Activated T-cell treated with anti-CD3 and anti-CD28 coated beads, Interleukin-2, amount 50 U/mL, for 24 hours (primary cell): ENCODE measurements around the gene FAM3A.
"Not testable (repeated sequence)": the region's sequence is repeated elsewhere in the genome, so short reads cannot be mapped to it uniquely, and the experiment has no call there.

ENCODE experiments used
- DNase-seq: peaks from one replicate; pipeline ENCODE4 v3.0.0-alpha.2; 2020
- H3K27ac Mint-ChIP-seq: 2 replicates; pipeline ENCODE4 v1.8.0; 2020; ENCODE audit warnings: mild to moderate bottlenecking, mixed read lengths
- H3K27me3 Mint-ChIP-seq: 2 replicates; pipeline ENCODE4 v1.8.0; 2020; ENCODE audit warnings: mixed read lengths
- H3K36me3 Mint-ChIP-seq: 2 replicates; pipeline ENCODE4 v1.8.0; 2020; ENCODE audit warnings: low read depth, mixed read lengths
- H3K4me1 Mint-ChIP-seq: 2 replicates; pipeline ENCODE4 v1.8.0; 2020; ENCODE audit warnings: low read depth, mixed read lengths
- H3K4me3 Mint-ChIP-seq: 2 replicates; pipeline ENCODE4 v1.8.0; 2020; ENCODE audit warnings: mild to moderate bottlenecking, moderate library complexity, mixed read lengths
- H3K9me3 Mint-ChIP-seq: 2 replicates; pipeline ENCODE4 v1.8.0; 2020; ENCODE audit warnings: mixed read lengths

Gene FAM3A

DNA sequence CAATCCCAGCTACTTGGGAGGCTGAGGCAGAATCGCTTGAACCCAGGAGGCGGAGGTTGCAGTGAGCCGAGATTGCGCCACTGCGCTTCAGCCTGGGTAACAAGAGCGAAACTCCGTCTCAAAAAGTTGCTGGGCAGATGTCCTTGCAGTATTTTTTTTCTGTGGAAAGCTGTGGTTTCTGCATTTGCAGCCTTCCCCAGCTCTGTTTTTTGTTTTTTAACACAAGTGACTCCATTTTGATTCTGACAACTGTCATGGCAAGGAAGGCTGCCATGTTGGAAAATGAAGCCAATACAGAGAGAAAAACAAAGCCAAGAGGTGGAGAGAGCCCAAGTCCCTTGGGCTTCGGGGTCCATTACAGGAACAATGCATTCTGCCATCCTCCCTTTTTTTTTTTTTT, 13.9 kb downstream of the FAM3A start:
- Mint-ChIP-seq H3K4me3 (no peak overlapping the region), H3K9me3 (no peaks in the 10 kb centered on the region), H3K4me1 (no peaks in the 10 kb centered on the region), H3K27me3 (peaks cover 6% of the 10 kb centered on the region), H3K27ac (no peak overlapping the region), H3K36me3 (peaks cover 16% of the 10 kb centered on the region)
- DNase-seq: no peak

DNA sequence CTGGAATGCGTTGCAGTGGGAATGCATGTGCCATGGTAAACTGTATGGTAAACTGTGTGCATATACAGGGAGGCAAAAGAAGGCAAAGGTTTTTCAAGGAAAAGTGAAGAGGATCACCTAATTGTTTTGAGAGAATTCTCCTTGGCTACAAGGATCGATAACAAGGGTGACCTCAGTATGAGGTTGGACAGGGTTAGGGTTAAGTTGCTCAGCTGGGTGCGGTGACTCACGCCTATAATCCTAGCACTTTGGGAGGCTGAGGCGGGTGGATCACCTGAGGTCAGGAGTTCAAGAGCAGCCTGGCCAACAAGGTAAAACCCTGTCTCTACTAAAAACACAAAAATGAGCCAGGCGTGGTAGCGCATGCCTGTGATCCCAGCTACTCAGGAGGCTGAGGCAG, 14.6 kb downstream of the FAM3A start:
- H3K9me3 Mint-ChIP-seq, H3K4me3 Mint-ChIP-seq, H3K27me3 Mint-ChIP-seq, H3K4me1 Mint-ChIP-seq, H3K27ac Mint-ChIP-seq, DNase-seq: not testable (repeated sequence)
- H3K36me3 Mint-ChIP-seq: peaks cover 15% of the 10 kb centered on the region

DNA sequence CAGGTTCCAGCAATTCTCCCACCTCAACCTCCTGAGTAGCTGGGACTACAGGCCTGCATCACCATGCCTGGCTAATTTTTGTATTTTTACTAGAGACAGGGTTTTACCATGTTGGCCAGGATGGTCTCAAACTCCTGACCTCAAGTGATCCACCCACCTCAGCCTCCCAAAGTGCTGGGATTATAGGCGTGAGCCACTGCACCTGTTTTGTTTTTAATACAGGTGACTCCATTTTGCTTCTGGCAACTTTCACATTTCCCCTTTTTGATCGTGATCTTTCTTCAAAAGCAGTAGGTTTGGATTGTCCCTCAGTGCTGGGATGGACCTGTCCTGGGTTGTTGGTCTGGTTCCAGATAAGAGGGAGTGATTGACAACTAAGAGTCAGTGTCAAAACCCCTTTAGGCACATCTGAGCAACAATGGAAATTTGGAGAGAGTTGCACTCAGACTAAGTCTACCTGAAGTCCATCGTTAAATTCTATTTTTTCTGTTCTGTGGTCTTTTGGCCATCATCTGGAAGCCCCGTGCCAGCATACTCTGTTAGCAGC, 19.4 kb downstream of the FAM3A start:
- H3K36me3 Mint-ChIP-seq, H3K9me3 Mint-ChIP-seq, H3K27ac Mint-ChIP-seq, H3K27me3 Mint-ChIP-seq, H3K4me1 Mint-ChIP-seq, DNase-seq, H3K4me3 Mint-ChIP-seq: not testable (repeated sequence)

DNA sequence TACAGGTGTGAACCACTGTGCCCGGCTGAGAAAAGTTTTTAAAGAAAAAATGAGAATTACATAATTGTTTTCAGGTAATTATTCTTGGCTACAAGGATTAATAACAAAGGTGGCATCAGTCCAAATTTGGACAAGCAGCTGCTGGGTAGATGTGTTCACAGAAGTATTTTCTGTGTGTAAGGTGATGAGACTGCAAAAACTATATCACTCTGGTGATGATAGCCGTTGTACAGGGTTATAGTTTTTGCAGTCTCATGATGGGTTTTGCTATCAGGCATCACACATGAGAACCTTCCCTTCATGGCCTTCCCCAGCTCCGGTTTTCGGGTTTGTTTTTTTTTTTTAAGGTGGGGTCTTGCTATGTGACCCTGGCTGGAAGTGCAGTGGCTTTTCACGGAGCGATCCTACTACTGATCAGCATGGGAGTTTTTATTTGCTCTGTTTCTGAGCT, 20.5 kb downstream of the FAM3A start:
- no peaks in the 10 kb centered on the region for H3K9me3 Mint-ChIP-seq

DNA sequence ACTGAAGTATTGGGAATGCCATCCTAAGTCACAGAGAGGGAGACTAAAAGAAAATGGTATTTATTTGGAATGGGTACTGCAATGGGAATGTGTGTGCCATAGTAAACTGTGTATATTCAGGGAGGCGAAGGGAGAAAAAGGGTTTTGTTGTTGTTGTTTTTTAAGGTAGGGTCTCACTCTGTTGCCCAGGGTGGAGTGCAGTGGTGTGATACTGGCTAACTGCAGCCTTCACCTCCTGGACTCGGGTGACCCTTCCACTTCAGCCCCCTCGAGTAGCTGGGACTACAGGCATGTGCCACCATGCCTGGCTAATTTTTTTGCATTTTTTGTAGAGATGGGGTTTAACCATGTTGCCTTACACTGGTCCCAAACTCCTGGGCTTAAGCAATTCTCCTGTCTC, 21.3 kb downstream of the FAM3A start:
- Mint-ChIP-seq H3K4me1 (peaks cover 4% of the 10 kb centered on the region), H3K36me3 (peaks cover 4% of the 10 kb centered on the region), H3K27me3 (peaks cover 9% of the 10 kb centered on the region), H3K27ac (no peak overlapping the region), H3K9me3 (no peaks in the 10 kb centered on the region), H3K4me3 (no peak overlapping the region)
- DNase-seq: no peak

More for the DNA sequence above, 20.5 kb downstream of the FAM3A start:
- no peaks in the 10 kb centered on the region for H3K36me3 Mint-ChIP-seq
- peaks cover 9% of the 10 kb centered on the region for H3K27me3 Mint-ChIP-seq
- DNase-seq: no peak
- H3K4me3 Mint-ChIP-seq: no peak overlapping the region
- peaks cover 3% of the 10 kb centered on the region for H3K4me1 Mint-ChIP-seq
- H3K27ac Mint-ChIP-seq: no peak overlapping the region

DNA sequence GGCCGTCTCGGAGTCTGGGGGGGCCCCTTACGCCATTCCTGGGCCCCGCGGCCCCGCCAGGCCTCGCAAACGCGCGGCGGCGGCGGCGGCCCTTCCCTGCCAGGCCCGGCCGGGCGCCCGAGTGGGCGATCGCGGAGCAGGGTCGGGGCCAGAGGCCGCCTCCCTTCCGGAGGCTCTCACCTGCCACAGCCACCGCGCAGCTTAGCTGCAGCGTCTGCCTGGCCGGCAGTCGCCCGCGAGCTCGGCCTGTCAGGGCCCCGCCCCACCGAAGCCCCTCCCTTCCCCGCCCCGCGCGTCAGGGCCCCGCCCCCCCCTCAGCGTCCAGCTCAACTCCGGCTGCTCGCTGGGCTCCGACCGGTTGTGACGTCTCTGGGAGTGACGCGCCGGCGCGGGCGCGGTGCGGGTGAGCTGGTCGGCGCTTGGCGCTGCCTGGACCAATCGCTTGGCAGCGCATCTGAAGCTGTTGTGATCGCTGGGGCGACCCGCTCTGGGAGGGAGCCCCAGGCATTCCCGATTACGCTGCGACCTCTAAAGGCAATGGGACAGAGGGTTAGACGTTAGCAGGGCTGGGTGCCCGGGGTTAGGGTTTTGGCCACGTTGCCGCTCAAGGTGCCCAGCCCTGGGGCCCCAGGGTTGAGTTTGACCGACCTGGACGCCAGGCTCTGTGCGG, 25.5 kb downstream of the FAM3A start, which contains the start of gene SLC10A3:
TSS of gene SLC10A3 (minus strand) at position 216 of the 670 bp plus-strand sequence. CDS start 1,689 bp downstream, outside the sequence.
- H3K4me1 Mint-ChIP-seq: peaks cover 25% of the 10 kb centered on the region
- peaks cover 30% of the 10 kb centered on the region for H3K36me3 Mint-ChIP-seq
- H3K27ac Mint-ChIP-seq: peak within 1 kb of the TSS; percentile 92
- H3K4me3 Mint-ChIP-seq: peak within 1 kb of the TSS; percentile 87
- DNase-seq: peak; percentile 89
- H3K27me3 Mint-ChIP-seq: peaks cover 4% of the 10 kb centered on the region
- H3K9me3 Mint-ChIP-seq: no peaks in the 10 kb centered on the region

DNA sequence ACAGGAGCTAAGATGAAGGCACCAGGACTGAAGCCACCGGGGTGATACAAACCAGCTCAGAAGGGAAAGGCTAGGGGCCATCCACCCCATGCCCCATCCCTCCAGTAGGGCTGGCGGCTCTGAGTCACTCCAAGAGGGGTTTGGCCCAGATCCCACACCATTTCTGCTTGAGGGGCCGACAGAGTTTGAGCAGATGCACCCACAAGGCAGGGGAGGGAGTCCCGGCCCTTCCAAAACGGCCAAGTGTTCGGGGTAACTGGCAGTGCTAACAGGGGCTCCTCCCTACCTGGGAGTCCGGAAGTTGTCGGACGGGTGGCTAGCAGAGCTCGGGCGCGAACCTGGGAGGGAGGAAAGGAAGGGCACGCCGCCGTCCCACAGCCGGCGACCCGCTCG, 26.0 kb downstream of the FAM3A start:
- no peaks in the 10 kb centered on the region for H3K9me3 Mint-ChIP-seq
- H3K4me1 Mint-ChIP-seq: peaks cover 27% of the 10 kb centered on the region
- DNase-seq: no peak
- peaks cover 35% of the 10 kb centered on the region for H3K36me3 Mint-ChIP-seq
- H3K27ac Mint-ChIP-seq: peak overlapping the region; percentile 91
- peak overlapping the region; percentile 86 for H3K4me3 Mint-ChIP-seq
- H3K27me3 Mint-ChIP-seq: peaks cover 4% of the 10 kb centered on the region

DNA sequence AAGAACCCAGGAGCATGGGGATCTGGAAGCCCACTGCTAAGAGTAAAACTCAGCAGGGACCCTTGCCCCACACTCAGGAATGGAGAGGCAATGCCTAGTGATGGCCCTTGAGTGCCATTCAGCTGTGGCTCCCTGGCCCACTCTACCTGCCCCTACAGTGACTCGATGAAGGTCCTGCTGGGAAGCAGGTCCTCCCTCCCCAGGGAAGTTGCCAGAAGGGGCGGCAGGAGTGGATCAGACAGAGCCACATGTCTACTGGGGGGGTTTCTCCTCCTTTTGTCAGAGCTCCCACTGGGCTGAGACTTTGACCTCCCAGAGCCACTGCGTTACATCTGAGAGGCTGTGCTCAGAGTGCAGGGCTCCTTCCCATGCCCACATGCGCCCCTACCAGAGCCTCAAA, 26.9 kb downstream of the FAM3A start:
- Mint-ChIP-seq H3K4me3 (peak overlapping the region; percentile 86), H3K4me1 (peaks cover 32% of the 10 kb centered on the region), H3K9me3 (no peaks in the 10 kb centered on the region), H3K27me3 (peaks cover 4% of the 10 kb centered on the region), H3K27ac (peak overlapping the region; percentile 91), H3K36me3 (peaks cover 44% of the 10 kb centered on the region)
- no peak for DNase-seq

DNA sequence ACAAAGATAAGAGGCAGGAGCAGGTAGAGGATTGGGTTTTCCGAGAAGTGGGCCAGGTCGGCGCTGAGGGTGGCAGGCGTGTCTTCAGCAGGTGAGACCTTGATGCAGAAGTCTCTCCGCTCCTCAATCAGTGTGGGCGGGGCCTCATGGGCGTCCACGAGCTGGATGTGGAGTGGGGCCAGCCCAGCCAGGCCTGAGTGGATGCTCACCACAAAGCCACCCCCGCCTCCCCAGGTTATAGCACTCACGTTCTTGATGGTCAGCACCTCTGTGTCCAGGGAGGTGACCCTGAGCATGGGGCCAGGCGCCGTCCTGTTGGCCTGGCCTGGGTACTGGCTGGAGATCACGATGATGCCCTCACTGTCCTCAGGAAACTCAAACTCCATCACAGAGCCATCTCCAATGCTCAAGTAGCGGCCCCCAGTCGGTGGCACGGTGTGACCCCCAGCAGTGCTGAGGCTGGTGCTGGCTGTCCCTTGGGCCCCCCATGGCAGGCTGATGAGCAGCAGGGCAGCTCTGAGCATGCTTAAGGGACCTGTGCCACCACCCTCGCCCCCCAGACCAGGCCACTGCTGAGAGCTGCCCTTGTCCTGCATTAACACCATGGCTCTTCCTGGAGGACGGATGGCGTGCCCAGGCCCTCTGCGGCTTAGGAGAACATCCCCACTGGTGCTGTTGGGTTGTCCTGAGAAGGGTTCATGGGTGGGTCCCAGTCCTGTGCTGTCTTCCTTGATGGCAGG, 27.5 kb downstream of the FAM3A start:
- Mint-ChIP-seq H3K4me1 (peaks cover 38% of the 10 kb centered on the region), H3K27me3 (peaks cover 7% of the 10 kb centered on the region), H3K27ac (no peak overlapping the region), H3K4me3 (no peak overlapping the region), H3K36me3 (peaks cover 50% of the 10 kb centered on the region), H3K9me3 (no peaks in the 10 kb centered on the region)
- DNase-seq: no peak

DNA sequence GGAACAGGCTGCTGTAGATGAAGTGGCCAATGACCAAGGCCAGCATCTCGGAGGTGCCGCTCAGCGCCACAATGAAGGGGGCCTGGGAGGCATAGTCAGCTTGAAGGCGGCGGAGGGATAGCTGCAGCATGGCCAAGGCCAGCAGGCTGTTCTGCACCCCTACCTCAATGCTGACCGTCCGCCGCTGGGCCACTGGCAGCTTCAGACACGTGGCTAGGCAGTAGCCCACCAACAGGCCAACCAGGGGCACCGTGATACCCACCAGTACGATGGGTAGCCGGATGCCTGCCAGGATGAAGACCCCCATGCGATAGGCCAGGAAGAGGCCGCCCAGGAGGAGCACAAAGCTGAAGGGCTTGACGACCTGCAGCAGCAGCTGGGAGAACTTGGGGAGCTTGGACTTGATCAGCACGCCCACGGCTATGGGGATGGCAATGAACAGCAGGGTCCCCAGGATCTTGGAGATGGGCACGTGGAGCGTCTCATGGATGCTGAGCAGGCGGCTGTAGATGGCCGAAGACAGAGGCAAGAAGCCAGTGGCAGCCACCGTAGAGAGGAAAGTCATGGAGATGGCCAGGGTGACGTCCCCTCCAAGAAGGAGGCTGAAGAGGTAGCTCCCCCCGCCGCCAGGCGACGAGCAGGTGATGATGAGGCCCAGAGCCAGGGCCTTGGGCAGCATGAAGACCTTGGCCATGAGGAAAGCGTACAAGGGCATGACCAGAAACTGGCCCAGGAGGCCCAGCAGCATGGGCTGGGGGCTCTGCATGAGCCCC, 28.3 kb downstream of the FAM3A start:
- no peak for DNase-seq
- Mint-ChIP-seq H3K27me3 (peaks cover 8% of the 10 kb centered on the region), H3K27ac (no peak overlapping the region), H3K4me3 (peak overlapping the region; percentile 77), H3K9me3 (no peaks in the 10 kb centered on the region), H3K4me1 (peaks cover 42% of the 10 kb centered on the region), H3K36me3 (peaks cover 55% of the 10 kb centered on the region)

DNA sequence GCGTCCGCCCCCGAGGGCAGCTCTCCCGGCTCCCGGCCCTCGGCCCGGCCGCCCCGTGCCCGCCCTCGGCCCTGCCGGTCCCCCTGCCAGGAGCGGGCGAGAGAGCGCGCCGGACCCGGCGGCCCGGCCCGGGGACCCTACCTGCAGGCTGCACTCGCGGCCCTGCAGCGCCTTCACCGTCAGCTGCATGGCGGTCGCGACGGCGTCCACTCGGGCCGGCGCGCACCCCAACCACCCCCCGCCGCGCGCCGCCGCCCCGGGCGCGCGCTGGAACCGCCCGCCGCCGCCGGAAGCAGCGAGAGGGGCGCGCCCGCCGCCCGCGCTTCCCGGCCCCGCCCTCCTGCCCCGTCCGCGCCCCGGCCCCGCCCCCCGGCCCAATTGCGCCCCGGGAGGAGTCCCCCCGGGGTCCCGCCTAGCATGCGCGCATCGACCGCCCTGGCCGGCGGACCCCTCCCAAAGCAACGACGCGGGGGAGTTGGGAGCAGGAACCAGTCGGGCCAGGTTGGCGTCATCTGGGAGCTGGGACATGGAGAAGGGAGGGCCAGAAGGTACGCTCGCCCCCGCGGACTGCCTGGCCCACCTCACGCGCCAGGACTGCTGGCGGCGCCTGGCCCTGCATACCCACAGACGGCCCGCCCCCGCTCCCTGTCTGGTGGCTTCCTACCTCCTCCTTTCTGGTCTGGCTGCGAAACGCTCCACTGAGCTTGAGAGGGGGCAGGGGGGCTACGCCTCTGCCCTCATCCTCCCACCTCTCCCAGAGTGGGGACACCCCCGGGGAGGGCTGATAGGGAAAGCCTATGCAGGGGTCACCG, 29.4 kb downstream of the FAM3A start, which contains the start of gene UBL4A:
TSS of gene UBL4A (minus strand) at position 220 of the 812 bp plus-strand sequence. CDS start at position 189, 31 bp downstream.
- Mint-ChIP-seq H3K4me3 (peak within 1 kb of the TSS; percentile 78), H3K27ac (peak within 1 kb of the TSS; percentile 85), H3K36me3 (peaks cover 55% of the 10 kb centered on the region), H3K4me1 (peaks cover 42% of the 10 kb centered on the region), H3K9me3 (no peaks in the 10 kb centered on the region), H3K27me3 (peaks cover 17% of the 10 kb centered on the region)
- DNase-seq: peak; percentile 77

DNA sequence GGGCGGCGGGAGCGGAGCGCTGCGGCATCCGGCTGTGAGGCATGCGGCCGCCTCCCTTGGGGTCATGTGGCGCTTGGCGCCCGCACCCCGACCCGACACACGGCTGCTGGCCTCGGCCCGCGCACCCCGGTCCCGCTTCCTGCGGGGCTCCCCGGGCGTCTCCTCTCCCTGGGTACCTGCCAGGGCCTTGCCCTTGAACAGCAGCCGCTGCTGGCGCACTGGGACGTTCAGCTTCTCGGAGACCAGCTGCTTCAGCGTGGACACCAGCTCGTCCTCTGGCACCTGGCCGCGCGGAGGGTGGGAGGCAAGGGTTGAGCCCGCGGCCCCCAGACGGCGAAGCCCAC, 30.0 kb downstream of the FAM3A start:
- Mint-ChIP-seq H3K4me1 (peaks cover 39% of the 10 kb centered on the region), H3K36me3 (peaks cover 55% of the 10 kb centered on the region), H3K4me3 (peak overlapping the region; percentile 78), H3K27ac (no peak overlapping the region), H3K27me3 (peaks cover 19% of the 10 kb centered on the region), H3K9me3 (no peaks in the 10 kb centered on the region)
- DNase-seq: peak; percentile 61

DNA sequence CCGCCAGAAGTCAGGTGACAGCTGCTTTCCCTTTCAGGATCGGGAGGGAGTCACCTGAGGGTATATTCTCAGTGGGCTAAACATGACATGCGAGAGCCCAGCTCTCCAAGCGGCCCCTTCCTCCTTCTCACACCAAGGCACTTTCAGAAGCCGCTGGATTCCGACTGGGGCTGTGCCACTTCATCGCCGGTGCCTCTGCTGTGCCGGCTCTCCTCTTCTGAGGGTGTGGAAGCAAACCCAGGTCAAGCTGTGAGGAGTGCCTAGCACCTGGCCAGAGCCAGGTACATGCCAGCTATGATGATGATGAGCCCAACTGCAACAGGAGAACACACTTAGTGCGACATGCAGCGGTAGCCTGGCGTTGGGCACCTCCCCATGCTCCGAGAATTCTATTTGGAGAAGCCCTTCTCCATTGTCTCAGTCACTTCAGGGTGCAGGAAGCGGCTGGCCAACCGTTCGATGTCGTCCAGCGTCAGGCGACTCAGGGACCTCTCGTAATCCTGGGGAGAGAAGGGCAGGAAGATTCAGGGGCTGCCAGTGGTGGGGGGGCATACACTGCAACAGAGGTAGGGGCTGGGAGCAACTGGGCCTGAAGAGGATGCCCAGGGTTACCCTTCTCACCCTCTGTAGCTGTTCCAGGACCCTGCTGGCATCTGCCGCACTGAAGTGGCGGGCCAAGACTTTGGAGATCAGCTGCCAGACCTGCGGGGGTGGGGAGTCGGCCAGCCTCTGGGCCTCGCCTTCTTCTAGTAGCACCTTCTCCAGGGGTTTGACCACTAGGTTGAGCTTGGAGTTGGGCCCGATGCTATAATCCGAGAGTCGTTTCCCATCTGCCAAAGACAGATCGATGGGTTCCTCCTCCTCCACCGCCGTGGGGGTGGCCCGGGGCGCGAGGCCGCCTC, 30.6 kb downstream of the FAM3A start:
- DNase-seq: no peak
- Mint-ChIP-seq H3K27ac (peak overlapping the region; percentile 61), H3K4me3 (peak overlapping the region; percentile 78), H3K36me3 (peaks cover 55% of the 10 kb centered on the region), H3K9me3 (no peaks in the 10 kb centered on the region), H3K4me1 (peaks cover 39% of the 10 kb centered on the region), H3K27me3 (peaks cover 19% of the 10 kb centered on the region)
